ENCODE data around the gene BCAS3.

- TF ChIP-seq CTCF (IDR thresholded peaks at IDR 0.05) (no peak), POLR2A (IDR thresholded peaks at IDR 0.05) (no peak)
Measured at GRCh38 chr17:61160204-61160603, 482.6 kb downstream of the BCAS3 start.
